ENCODE measurements around the gene CSNK2A1.

CSNK2A1 gene

DNA sequence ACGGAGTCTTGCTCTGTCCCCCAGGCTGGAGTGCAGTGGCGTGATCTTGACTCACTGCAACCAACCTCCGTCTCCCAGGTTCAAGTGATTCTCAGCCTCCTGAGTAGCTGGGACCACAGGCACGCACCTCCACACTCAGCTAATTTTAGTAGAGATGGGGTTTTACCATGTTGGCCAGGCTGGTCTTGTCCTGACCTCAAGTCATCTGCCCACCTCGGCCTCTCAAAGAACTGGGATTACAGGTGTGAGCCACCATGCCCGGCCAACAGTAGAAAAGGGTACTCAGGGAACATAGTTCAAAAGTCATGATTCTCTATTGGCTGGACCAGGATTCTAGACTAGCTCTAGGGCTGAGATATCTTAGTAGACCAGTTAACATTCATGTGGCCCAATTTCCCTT, 5.6 kb downstream of the CSNK2A1 start:
- no peak for DNase-seq (ENCODE audit: extremely low read depth, insufficient read length)
- H3K36me3 ChIP-seq (ENCODE audit: control insufficient read depth, insufficient read depth, low read length), result peaks cover 4% of the 10 kb centered on the region; the same call in 1 of the 2 replicates
- TF ChIP-seq, protein P1, sequence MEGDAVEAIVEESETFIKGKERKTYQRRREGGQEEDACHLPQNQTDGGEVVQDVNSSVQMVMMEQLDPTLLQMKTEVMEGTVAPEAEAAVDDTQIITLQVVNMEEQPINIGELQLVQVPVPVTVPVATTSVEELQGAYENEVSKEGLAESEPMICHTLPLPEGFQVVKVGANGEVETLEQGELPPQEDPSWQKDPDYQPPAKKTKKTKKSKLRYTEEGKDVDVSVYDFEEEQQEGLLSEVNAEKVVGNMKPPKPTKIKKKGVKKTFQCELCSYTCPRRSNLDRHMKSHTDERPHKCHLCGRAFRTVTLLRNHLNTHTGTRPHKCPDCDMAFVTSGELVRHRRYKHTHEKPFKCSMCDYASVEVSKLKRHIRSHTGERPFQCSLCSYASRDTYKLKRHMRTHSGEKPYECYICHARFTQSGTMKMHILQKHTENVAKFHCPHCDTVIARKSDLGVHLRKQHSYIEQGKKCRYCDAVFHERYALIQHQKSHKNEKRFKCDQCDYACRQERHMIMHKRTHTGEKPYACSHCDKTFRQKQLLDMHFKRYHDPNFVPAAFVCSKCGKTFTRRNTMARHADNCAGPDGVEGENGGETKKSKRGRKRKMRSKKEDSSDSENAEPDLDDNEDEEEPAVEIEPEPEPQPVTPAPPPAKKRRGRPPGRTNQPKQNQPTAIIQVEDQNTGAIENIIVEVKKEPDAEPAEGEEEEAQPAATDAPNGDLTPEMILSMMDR (IDR thresholded peaks at IDR 0.05; ENCODE audit: insufficient read depth, low read length, poor library complexity, severe bottlenecking), result no peak
- H3K27me3 ChIP-seq (replicated peaks; ENCODE audit: control insufficient read depth, insufficient read depth, low read length), result no peaks in the 10 kb centered on the region
- no peak overlapping the region for H3K4me3 ChIP-seq (replicated peaks; ENCODE audit: low read depth, low read length)

DNA sequence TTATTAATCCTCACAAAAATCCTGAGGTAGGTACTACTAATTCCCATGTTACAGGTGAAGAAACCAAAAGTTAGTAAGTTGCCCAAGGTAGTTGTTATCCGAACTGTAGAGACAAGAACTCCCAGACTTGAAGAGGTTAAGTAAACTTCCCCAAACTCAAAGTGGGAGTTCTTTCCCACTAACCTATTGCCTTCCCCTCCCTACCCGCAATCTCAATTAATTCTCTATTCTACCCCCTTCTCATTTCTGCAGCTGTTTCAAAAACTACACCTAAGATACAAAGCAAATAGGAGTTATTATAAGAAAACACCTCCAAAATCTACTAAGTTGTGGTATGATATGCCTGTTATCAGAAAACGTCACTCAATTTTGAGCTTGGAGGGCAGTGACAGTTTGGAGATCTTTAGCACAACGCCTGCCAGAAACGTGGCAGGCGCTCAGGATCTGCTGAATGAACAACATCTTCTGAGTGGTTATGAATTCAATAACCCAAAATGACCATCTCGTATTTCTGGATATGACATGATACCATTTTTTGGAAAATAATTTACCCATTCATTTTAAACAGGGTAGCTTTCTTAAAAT, 7.1 kb downstream of the CSNK2A1 start:
- Histone ChIP-seq H3K36me3 (ENCODE audit: control insufficient read depth, insufficient read depth, low read length) (peaks cover 4% of the 10 kb centered on the region; the same call in 1 of the 2 replicates), H3K4me3 (replicated peaks; ENCODE audit: low read depth, low read length) (no peak overlapping the region), H3K27me3 (replicated peaks; ENCODE audit: control insufficient read depth, insufficient read depth, low read length) (no peaks in the 10 kb centered on the region)
- TF ChIP-seq, protein P1 (IDR thresholded peaks at IDR 0.05; ENCODE audit: insufficient read depth, low read length, poor library complexity, severe bottlenecking), result no peak
- DNase-seq (ENCODE audit: extremely low read depth, insufficient read length), result no peak

DNA sequence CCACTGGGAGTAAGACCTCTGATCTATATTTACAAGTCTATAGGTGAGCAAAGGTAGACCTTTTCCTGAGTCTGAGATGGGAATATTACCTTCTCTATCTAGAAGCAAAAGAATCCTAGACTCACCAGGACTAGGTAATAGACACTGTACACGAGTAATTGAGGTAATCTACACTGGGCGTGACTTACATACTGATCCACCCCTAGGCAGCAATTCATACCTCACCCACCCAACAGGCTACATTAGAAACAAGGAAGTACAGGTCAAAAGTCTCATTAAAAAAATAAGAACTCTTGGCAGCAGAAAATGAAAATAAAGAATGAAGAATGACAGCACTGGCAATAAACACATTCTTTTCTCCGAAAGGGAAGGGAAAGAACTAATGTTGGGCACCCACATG, 7.6 kb downstream of the CSNK2A1 start:
- no peak for DNase-seq (ENCODE audit: extremely low read depth, insufficient read length)
- TF ChIP-seq, protein P1 (IDR thresholded peaks at IDR 0.05; ENCODE audit: insufficient read depth, low read length, poor library complexity, severe bottlenecking), result no peak
- Histone ChIP-seq H3K4me3 (replicated peaks; ENCODE audit: low read depth, low read length) (no peak overlapping the region), H3K36me3 (ENCODE audit: control insufficient read depth, insufficient read depth, low read length) (peaks cover 4% of the 10 kb centered on the region; the same call in 1 of the 2 replicates), H3K27me3 (replicated peaks; ENCODE audit: control insufficient read depth, insufficient read depth, low read length) (no peaks in the 10 kb centered on the region)

DNA sequence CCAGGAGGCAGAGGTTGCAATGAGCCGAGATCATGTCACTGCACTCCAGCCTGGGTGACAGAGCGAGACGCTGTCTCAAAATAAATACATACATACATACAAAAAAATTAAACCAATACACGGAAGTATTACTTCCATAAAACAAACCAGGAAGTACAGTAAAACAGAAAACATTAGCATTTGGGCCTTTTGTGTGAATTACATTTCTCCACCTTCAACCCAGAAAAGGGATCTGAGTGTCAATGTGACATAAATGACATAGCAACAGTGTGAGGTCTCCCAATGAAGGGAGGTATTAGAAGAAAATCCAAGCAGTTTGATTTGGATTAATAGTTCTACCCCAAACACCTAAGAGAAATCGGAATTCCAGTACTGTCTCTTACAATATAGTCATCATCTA, 10.1 kb downstream of the CSNK2A1 start:
- Histone ChIP-seq H3K36me3 (ENCODE audit: control insufficient read depth, insufficient read depth, low read length) (no peaks in the 10 kb centered on the region; the same call in 1 of the 2 replicates), H3K27me3 (replicated peaks; ENCODE audit: control insufficient read depth, insufficient read depth, low read length) (no peaks in the 10 kb centered on the region), H3K4me3 (replicated peaks; ENCODE audit: low read depth, low read length) (no peak overlapping the region)
- DNase-seq (ENCODE audit: extremely low read depth, insufficient read length), result no peak
- TF ChIP-seq, protein P1 (IDR thresholded peaks at IDR 0.05; ENCODE audit: insufficient read depth, low read length, poor library complexity, severe bottlenecking), result no peak

DNA sequence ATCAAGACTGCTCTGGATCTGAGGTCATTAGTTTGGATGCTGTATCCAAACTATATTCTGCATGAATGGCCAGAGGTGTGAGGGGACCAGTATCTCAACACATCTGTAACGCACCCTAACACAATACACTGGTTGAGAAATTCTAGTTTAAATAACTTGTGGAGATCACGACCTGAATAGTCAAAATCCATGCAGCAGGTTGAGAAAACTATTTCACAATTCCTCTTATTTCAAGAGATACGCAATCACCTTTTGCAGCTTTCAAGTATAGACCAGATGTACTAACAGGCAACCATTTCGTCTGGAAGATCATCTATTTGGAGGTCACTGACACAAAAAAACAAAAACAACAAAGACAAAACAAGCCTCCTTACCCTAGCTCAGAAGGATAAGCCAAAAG, 11.1 kb downstream of the CSNK2A1 start:
- DNase-seq (ENCODE audit: extremely low read depth, insufficient read length), result no peak
- Histone ChIP-seq H3K4me3 (replicated peaks; ENCODE audit: low read depth, low read length) (no peak overlapping the region), H3K27me3 (replicated peaks; ENCODE audit: control insufficient read depth, insufficient read depth, low read length) (no peaks in the 10 kb centered on the region), H3K36me3 (ENCODE audit: control insufficient read depth, insufficient read depth, low read length) (peaks cover 4% of the 10 kb centered on the region)
- TF ChIP-seq, protein P1 (IDR thresholded peaks at IDR 0.05; ENCODE audit: insufficient read depth, low read length, poor library complexity, severe bottlenecking), result no peak

DNA sequence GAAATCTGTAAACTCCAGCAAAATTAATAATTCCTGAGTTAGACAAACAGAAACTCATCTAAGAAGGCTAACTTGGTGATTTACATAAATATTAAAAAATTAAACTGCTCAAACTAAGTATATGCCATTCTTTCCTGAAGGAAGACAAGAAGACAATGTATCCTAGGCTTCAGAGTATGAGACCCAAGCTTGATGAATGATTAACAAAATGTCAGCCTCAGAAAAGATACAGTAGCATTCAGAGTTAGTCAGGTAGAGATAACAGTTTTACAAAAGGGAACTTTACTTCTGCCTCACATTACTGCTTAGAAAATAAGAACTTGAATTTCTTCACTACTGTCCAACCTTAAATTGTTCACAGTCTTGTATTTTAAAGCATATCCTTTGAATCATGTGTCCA, 12.0 kb downstream of the CSNK2A1 start:
- TF ChIP-seq, protein P1 (IDR thresholded peaks at IDR 0.05; ENCODE audit: insufficient read depth, low read length, poor library complexity, severe bottlenecking), result no peak
- Histone ChIP-seq H3K27me3 (replicated peaks; ENCODE audit: control insufficient read depth, insufficient read depth, low read length) (no peaks in the 10 kb centered on the region), H3K4me3 (replicated peaks; ENCODE audit: low read depth, low read length) (no peak overlapping the region), H3K36me3 (ENCODE audit: control insufficient read depth, insufficient read depth, low read length) (peaks cover 6% of the 10 kb centered on the region)
- no peak for DNase-seq (ENCODE audit: extremely low read depth, insufficient read length)
